DOHH2 (cell line): ENCODE measurements around the gene CCT8.

Experiments used
- CTCF ChIP-seq: fragments of 200-600 bp; sonication (generic); IDR thresholded peaks from one replicate; pipeline ENCODE4 v1.5.1; 2014; ENCODE audit warnings: antibody characterized with exemption, mild to moderate bottlenecking, low read depth, low read length; ENCODE audit not compliant: poor library complexity, severe bottlenecking
- EZH2phosphoT487 ChIP-seq: fragments of 200-600 bp; sonication (generic); IDR thresholded peaks from 2 replicates; pipeline ENCODE4 v1.6.1; 2017; ENCODE audit warnings: borderline replicate concordance, mild to moderate bottlenecking, antibody characterized with exemption, low read length, moderate library complexity, mixed read lengths

DNA sequence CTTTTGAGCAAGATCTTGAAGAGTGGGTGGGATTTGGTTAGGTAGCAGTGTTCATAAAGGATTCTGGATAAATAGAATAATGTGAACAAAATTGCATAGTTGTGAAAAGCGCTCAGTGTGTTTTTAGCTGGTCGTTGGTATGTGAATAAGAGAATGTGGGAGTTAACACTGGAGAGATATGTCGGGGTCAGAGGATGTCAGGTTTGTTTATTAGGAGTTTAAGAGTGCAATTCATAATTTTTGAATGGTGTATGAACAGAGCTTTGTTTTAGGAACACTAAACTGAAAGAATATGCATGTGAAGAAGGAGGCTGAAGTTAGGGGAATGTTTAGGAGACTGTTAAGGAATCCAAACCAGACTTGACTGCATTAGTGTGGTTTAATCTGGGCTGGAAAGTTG, 39.6 kb downstream of the CCT8 start:
- TF ChIP-seq CTCF (no peak), EZH2phosphoT487 (no peak)
